ENCODE results near the gene NPBWR2.
"Not testable (repeated sequence)": the region's sequence is repeated elsewhere in the genome, so short reads cannot be mapped to it uniquely, and the experiment has no call there.

Gene NPBWR2

DNA sequence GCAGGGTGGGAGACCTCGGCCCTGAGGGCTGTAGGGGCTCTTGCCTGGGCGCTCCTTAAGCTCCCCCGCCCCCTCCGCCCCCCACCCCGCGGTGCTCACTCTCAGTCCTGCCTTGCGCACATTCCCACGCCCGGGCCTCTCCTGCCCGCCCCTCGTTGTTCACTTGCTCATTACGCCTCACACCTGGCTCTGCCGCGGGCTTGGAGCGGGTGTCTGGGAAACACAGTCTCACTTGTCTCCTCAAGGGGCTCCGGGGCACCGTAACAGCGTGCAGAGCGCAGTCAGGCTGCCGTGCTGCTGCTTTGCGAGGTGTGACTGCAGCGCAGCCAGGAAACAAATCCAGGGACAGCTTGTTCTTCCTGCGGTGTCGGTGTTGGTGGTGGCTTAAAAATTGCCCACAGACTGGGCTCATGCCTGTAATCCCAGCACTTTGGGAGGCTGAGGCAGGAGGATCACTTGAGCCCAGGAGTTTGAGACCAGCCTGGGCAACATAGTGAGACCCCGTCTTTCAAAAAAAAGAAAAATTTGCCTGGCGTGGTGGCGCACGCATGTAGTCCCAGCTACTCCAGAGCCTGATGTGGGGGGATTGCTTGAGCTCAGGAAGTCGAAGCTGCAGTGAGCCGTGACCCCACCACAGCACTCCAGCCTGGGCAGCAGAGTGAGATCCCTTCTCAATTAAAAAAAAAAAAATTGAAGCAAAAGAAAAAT is 4.6 kb downstream of the NPBWR2 start:
- DNase-seq (ENCODE audit: low read depth) = no peak

DNA sequence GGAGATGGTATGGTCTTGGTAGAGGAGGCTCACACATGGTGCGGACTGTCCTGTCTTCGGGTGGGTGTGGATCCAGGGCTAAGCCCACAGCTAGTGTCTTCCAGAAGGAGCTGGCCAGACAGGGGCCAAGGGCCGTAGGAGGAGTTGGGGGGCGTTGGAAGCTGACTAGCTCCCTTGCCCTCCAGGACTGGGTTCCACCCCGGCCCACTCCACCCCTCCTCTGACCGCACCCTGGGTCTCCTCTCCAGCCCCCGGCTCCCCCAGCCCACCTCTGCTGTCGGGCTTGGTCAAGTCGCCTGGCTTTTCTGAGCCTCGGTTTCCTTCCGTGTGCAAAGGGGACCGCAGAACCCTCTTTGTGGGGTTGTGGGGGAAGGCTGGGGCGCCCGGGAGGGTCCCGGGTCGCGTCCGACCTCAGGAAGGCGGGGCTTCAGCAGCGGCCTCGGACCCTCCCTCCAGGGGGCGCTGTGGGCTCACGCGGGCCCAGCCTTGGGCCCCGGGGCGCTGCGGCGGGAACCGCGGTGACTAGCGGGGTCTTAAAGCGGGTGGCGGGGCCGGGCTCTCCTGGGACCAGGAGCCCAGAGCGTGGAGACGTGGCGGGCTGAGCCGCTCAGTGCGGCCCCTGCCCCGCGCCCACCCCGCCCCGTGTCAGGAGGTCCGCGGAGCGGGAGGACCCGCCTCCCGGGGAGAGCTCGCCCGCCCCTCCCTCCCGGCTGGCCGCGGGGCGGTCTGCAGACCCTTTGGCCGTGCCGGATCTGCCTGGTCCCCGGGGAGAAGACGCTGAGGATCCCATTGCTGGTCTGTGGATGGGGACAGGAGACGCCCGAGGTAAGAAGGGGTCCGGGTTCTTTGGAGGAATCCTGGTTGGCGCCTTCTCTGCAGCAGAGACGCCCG is 5.4 kb downstream of the NPBWR2 start:
- no peak for DNase-seq (ENCODE audit: low read depth)

DNA sequence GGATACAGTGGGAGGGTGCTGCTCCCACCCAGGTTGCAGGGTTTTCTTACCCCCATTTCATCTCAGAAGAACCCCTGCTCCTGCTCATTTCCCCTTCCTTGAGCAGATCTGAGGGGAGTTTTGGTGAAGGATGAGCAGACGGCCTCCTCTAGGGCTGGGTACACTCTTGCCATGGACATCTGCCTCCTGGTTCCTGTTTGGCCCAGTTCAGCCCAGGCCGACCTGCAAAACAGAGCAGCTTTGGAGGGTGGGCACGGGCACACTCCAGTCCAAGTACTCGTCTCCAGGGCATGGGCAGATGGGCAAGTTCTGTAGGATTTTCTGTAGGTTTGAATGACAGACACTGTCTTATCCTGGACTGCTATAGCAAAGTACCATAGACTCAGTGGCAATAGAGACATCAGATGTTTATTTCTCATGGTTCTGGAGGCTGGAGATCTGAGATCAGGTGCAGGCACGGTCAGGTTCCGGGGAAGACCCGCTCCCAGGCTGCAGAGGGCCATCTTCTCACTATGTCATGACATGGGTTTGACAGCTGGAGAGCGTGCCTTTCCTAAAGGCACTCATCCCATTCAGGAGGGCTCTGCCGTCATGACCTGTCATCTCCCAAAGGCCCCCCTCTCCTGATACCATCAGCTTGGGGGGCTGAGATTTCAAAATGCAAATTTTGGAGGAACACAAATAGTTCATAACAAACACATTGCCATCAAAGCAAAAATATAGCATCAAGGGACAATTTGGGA is 6.2 kb downstream of the NPBWR2 start:
- DNase-seq (ENCODE audit: low read depth) = no peak

DNA sequence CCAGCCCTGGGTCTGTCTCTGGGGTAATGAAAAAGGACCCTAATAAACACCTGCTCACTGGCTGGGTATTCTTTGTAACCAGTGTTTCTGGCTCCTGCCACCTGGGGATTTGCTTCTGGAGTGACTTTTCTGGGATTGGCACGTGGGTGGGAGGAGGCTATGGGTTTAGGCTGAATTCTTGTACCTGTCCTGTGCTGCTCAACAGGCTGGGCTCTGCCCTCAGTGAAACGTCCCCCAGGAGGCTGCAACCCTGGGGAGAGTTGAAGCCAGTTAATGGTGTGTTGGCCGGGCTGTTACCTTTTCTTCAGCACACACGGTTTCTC is 6.8 kb downstream of the NPBWR2 start:
- no peak for DNase-seq (ENCODE audit: low read depth)

DNA sequence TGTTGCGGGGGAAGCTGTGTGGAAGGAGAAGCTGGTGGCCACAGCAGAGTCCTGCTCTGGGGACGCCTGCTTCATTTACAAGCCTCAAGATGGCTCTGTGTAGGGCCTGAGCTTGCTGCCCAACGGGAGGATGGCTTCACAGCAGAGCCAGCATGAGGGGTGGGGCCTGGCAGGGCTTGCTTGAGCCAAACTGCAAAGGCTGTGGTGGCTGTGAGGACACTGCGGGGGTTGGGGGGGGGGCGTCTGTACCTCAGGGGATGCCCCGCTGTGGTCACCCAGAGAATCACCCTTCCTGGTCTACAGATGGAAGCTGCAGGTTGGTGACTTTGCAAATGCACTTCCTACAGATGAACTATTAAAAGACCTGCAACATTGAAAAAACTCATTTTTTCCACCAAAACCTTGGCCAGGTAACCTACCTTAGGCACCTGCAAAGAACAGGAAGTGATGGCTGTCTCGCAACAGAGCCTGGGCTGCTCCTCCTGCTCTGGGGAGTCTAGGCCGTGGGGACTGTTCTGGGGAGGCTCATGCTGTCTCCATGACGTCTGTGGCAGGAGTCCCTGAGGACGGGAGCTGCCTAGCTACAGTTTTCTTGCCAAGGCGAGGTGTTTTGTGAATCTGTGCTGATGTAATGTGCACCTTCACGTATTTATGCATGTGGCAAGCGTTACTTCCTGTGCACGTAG is 7.3 kb downstream of the NPBWR2 start:
- DNase-seq (ENCODE audit: low read depth) = no peak

DNA sequence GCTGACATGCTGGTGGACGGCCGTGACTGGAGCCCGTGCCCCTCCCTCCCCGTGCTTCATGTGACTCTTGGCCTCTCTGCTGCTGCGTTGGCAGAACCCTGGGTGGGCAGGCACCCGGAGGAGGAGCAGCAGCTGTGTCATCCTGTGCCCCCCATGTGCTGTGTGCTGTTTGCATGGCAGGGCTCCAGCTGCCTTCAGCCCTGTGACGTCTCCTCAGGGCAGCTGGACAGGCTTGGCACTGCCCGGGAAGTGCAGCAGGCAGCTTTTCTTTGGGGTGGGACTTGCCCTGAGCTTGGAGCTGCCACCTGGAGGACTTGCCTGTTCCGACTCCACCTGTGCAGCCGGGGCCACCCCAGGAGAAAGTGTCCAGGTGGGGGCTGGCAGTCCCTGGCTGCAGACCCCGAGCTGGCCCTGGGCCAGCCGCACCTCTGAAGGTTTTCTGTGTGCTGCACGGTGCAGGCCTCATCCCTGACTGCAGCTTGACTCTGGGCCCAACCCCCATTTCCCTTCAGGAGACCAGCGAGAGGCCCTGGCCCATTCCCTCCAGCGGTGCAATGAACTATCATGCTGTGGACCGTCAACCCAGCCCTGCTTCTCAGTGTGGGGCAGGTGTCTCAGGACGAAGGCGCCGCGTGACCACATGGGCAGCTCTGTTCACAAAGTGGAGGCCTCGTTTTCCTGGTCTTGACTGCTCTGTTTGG is 8.1 kb downstream of the NPBWR2 start:
- DNase-seq (ENCODE audit: low read depth) = no peak

DNA sequence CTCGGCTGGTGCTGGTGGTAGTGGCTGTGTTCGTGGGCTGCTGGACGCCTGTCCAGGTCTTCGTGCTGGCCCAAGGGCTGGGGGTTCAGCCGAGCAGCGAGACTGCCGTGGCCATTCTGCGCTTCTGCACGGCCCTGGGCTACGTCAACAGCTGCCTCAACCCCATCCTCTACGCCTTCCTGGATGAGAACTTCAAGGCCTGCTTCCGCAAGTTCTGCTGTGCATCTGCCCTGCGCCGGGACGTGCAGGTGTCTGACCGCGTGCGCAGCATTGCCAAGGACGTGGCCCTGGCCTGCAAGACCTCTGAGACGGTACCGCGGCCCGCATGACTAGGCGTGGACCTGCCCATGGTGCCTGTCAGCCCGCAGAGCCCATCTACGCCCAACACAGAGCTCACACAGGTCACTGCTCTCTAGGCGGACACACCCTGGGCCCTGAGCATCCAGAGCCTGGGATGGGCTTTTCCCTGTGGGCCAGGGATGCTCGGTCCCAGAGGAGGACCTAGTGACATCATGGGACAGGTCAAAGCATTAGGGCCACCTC is 8.8 kb downstream of the NPBWR2 start:
- no peak for DNase-seq (ENCODE audit: low read depth)

DNA sequence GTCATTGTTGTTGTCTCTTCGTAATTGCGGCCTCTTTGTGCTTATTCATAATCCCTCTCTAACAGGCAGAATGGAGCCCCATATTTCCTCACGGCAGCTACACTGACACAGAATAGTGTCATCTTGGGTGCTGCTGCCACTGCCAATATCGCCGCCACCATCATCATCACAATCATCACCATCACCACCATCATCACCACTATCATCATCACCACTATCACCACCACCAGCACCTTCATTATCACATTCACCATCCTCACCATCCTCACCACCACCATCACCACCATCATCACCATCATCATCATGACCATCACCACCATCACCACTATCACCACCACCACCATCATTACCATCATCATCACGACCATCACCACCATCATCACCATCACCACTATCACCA is 10.8 kb downstream of the NPBWR2 start:
- DNase-seq (ENCODE audit: low read depth) = no peak

DNA sequence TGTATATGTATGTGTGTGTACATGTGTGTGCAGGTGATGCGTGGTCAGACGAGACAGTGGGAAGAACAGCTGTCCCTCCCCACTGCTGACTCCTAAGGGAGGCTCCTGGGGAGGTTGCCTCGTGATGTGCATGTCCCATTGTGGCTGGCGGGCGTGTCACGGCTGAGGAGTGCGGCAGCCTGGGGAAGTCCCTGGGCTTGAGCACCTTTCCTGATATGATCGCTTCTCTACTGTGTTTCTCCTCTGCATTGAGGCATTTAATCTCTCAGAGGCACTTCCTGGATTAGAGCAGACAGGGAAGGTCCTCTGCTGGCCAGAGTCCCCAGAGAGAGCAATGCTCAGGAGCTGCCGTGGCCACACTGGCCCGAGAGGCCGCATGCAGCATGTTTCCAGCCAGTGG is 11.4 kb downstream of the NPBWR2 start:
- no peak for DNase-seq (ENCODE audit: low read depth)

DNA sequence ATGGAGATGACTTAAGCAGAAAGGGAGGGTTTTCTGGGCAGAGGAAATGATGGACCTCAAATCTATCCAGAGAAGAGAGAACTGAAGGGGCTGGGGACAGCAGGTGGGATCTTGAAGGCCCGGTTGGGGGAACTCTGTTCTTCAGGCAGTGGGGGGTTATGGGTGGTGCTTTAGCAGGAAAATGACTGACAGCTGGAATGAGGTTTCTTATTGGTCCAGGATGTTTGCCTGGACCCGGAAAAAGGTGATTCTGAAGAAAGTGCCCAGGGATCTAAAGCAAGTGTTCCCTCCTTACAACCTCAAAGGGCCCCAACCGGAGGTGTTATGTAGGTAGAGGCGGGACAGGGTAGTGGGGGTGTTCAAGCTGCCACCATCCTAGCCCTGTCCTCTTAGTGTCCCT is 11.9 kb downstream of the NPBWR2 start:
- no peak for DNase-seq (ENCODE audit: low read depth)

DNA sequence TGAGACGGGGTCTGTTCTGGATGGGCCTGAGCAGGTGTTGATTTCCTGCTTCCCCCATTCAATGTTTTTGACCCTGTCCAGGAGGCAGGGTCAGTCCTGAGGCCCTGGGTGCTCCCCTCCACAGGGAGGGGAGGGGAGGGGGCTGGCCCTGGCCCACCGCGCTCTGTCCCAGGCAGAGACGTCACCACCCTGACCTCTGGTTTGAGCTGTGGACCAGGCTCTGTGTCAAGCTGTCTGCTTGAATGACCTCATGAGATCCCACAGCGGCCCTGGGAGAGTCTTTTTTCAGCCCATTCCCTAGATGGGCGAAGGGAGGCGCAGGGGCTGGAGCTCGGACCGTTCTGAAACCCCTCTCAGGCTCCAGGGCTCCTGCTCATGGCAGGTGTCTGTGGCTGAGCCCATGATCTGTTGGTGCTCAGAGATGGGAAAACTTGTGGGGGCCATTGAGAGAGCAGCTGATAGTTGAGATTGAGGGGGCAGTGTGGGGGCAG is 14.3 kb downstream of the NPBWR2 start:
- DNase-seq (ENCODE audit: low read depth) = no peak

DNA sequence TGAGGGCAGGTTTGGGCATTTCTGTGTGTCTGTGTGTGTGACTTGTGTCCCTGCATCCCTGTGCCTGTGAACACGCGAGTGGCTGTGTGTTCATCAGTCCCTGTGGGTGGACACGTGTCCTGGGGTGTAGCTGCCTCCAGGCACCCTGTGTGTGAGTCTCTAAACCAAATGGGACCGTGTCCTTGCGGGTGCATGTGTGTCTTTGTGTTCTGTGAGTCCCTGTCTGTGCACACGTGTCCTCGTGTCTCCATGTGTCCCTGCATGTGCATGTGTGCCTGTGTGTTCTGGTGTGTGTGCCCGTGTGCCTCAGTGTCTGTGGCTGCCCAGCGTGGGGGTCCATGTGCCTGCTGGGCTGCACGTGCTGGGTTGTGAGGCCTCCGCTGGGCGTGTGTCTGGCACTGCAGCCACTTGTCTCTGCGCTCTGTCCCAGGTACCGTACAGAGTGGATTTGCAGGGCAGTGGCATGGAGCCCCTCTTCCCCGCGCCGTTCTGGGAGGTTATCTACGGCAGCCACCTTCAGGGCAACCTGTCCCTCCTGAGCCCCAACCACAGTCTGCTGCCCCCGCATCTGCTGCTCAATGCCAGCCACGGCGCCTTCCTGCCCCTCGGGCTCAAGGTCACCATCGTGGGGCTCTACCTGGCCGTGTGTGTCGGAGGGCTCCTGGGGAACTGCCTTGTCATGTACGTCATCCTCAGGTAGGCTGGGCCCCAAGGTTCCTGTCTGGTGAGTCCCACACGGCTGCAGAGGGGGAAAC is 14.9 kb downstream of the NPBWR2 start:
- DNase-seq (ENCODE audit: low read depth) = no peak

DNA sequence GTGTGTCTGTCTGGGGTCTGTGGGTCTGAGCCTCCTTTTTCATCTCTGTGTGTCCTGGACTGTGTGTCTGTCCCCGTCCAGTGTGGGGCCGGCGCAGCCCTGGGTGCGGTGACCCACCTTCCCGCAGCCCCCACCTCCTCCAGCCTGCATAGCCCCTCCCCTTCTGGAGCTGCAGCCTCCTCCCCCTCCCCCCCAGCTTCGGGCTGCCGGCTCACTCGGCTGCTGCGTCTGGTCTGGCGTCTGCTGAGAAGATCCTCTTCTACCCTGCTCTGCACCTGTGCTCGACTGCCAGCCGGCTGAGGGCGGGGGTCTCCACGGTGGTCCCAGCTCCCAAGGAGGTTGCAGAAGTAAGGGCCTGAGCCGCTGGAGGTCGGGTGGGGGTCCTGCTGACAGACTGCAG is 15.6 kb downstream of the NPBWR2 start:
- DNase-seq (ENCODE audit: low read depth) = no peak

DNA sequence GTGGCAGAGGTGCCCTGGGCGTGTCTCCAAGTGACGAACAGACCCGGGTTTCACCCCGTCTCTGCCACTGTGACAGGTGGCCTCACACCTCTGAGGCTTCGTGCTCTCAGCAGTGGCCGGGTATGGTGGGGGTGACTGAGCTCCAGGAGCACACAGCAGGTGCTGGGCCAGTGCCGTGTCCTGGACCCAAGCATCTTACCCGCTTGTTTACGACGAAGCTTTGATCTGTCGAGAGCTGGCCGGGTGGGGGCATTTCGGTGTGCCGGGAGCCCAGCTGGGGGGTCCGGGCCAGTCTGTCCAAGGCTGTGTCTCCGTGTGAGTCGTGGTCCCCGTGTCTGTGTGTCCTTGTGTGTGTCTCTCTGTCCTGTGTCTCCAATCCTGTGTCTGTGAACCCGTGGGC is 16.0 kb downstream of the NPBWR2 start:
- no peak for DNase-seq (ENCODE audit: low read depth)

DNA sequence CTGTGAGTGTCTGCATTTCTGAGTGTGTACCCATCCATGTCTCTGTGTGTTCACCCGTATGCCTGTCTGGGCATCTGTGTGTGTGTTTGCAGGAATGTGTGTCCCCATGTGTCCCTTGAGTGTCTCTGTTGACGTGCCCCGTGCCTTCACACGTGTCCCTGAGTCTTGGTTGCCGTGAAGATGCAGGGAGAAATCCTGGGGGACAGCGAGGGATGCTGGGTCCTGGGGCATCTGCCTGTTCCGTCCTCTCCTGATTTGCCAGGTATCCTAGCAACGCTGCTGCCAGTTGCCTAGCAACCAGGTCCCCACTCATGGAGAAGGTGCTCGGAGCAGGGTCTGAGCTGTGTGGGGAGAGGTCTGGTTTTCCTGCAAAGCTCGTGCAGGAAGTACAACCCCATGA is 17.2 kb downstream of the NPBWR2 start:
- no peak for DNase-seq (ENCODE audit: low read depth)

DNA sequence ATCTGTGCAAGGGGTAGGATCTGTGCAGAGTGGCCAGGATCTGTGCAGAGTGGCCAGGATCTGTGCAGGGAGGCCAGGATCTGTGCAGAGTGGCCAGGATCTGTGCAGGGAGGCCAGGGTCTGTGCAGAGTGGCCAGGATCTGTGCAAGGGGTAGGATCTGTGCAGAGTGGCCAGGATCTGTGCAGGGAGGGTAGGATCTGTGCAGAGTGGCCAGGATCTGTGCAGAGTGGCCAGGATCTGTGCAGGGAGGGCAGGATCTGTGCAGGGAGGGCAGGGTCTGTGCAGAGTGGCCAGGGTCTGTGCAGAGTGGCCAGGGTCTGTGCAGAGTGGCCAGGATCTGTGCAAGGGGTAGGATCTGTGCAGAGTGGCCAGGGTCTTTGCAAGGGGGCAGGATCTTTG is 18.8 kb downstream of the NPBWR2 start:
- not testable (repeated sequence) for DNase-seq (ENCODE audit: low read depth)

DNA sequence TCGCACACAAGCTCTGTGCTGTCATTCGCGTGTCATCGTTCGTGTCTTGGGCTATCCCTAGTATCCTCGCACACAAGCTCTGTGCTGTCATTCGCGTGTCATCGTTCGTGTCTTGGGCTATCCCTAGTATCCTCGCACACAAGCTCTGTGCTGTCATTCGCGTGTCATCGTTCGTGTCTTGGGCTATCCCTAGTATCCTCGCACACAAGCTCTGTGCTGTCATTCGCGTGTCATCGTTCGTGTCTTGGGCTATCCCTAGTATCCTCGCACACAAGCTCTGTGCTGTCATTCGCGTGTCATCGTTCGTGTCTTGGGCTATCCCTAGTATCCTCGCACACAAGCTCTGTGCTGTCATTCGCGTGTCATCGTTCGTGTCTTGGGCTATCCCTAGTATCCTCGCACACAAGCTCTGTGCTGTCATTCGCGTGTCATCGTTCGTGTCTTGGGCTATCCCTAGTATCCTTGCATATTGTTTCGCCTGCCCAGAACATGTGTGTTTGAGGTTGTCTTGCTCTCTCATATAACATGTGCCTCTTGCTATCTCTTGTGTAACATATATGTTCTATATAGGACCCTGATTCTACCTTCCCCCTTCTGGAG is 20.0 kb downstream of the NPBWR2 start:
- not testable (repeated sequence) for DNase-seq (ENCODE audit: low read depth)

DNA sequence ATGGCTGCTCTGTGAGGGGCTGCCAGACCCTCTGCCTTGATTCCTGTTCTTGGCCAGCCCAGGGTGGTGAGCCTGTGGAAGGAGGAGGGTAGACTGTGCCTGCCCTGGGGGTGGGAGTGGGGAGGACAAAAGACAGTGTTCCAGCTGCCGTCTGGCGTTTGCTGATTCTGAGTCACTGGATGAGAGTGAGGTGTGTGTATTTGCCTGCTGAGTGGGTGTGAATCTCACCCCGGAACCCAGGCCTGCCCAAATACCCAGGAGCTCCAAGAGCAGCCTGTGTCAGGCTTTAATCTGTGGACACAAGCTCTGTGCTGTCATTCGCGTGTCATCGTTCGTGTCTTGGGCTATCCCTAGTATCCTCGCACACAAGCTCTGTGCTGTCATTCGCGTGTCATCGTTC is 20.6 kb downstream of the NPBWR2 start:
- no peak for DNase-seq (ENCODE audit: low read depth)

DNA sequence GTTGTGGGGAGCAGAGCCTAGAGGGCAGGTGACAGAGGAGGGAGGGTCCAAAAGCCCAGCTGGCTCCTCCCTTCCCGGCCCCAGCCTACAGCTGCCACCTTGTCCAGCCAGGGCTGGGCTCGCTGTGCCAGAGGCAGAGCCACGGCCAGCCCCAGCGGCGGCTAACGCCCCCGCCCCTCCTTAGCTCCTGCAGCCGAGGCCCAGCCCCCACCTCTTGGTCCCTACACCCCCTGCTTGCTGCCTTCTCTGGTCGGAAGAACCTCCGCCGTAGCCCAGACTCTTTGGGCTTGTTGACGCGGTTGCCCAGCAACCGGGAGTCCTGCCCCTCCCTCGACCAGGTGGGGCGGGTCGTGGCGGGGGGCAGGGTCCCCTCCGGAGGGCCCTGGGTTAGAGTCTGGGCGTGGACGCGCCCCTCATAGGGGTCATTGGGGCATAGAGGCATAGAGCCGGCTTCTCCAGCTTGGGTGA is 22.6 kb downstream of the NPBWR2 start:
- DNase-seq (ENCODE audit: low read depth) = no peak

Data from GM04503 (cell line).